Esophagus squamous epithelium (tissue), 4 donors: ENCODE results near the gene RMND5A.

ENCODE experiments used
- CTCF ChIP-seq, 6 experiments: fragments of 450-650 bp in 4 of 6; fragments of 200-600 bp in 2 of 6; sonication (generic) in 2 of 6; IDR thresholded peaks; one replicate each; pipeline ENCODE4 v1.5.1; 2016 to 2019; ENCODE audit warnings: antibody characterized with exemption in 6 of 6, mild to moderate bottlenecking in 4 of 6, moderate library complexity in 4 of 6
- POLR2A ChIP-seq, 4 donors: fragments of 450-650 bp; IDR thresholded peaks; one replicate each; pipeline ENCODE4 v1.6.1; 2017; ENCODE audit warnings: antibody characterized with exemption in 4 of 4, mild to moderate bottlenecking in 4 of 4, moderate library complexity in 3 of 4

- TF ChIP-seq CTCF (IDR thresholded peaks at IDR 0.05) (no peak), POLR2A (IDR thresholded peaks at IDR 0.05) (no peak)
Measured at GRCh38 chr2:86825036-86825692, 105.1 kb downstream of the RMND5A start.
